Activated CD4-positive, alpha-beta T cell treated with anti-CD3 and anti-CD28 coated beads, Interleukin-2, amount 10 ng/mL, durations not matched to agents 24 days and 14 days (primary cell): ENCODE results near the gene TCEA2. TPM values are rescaled to one million over a fixed set of nuclear protein-coding genes. Genes with fewer than 3 reads are reported as not detected.
"Not testable (repeated sequence)": the region's sequence is repeated elsewhere in the genome, so short reads cannot be mapped to it uniquely, and the experiment has no call there.

Experiments used
- DNase-seq: peaks from one replicate; pipeline ENCODE4 v3.0.0; 2022
- H3K27ac Mint-ChIP-seq: one replicate; pipeline ENCODE4 v1.8.0; 2022; ENCODE audit warnings: mild to moderate bottlenecking, mixed read lengths
- H3K27me3 Mint-ChIP-seq: one replicate; pipeline ENCODE4 v1.8.0; 2022; ENCODE audit warnings: mixed read lengths
- H3K36me3 Mint-ChIP-seq: one replicate; pipeline ENCODE4 v1.8.0; 2022; ENCODE audit warnings: low read depth, mild to moderate bottlenecking, mixed read lengths
- H3K4me1 Mint-ChIP-seq: one replicate; pipeline ENCODE4 v1.8.0; 2021; ENCODE audit warnings: mixed read lengths
- H3K4me3 Mint-ChIP-seq: one replicate; pipeline ENCODE4 v1.8.0; 2022; ENCODE audit warnings: mild to moderate bottlenecking, moderate library complexity, mixed read lengths
- H3K9me3 Mint-ChIP-seq: one replicate; pipeline ENCODE4 v1.8.0; 2021; ENCODE audit warnings: mixed read lengths
- intact Hi-C: fragments of 100-400 bp; cut with micrococcal nuclease; formaldehyde crosslinking; loops from one replicate; pipeline ENCODE4 v1.15.1; 2023
- total RNA-seq: library from RNA; stranded (reverse); gene quantifications from 2 replicates; pipeline ENCODE4 v1.2.3, GENCODE V29; 2022

The TCEA2 gene
- total RNA-seq, 1 donor from 2014 or later, result 35.4 TPM

DNA sequence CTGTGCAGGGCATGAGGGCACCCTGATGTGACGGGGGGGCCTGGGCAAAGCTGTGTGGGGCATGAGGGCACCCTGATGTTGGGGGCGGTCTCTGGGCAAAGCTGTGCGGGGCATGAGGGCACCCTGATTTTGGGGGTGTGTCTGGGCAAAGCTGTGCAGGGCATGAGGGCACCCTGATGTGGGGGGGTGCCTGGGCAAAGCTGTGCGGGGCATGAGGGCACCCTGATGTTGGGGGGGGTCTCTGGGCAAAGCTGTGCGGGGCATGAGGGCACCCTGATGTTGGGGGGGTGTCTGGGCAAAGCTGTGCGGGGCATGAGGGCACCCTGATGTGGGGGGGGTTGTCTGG is 54.4 kb downstream of the TCEA2 start:
- intact Hi-C loops, H3K27ac Mint-ChIP-seq, H3K4me3 Mint-ChIP-seq, H3K36me3 Mint-ChIP-seq, H3K27me3 Mint-ChIP-seq, H3K4me1 Mint-ChIP-seq, H3K9me3 Mint-ChIP-seq, DNase-seq: not testable (repeated sequence)

DNA sequence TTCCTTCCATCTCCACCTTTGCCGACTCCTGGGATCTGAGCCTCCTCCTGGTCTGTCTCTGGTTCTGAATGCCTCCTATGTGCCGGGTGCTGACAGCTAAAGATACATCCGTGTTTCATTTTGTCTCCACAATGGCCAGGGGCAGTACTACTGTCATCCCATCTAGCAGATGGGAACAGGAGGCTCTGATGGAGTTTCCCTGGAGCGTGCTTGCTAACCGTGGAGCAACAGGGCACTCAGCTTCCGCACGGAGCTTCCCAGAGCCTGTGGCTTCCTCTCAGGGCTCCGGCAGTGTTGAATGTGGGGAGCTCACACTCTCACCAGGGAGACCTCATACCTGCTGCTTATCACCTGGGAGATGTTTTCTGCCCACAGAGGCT is 56.3 kb downstream of the TCEA2 start:
- DNase-seq, result peak; percentile 56
- no peak overlapping the region for H3K4me3 Mint-ChIP-seq
- peaks cover 9% of the 10 kb centered on the region for H3K4me1 Mint-ChIP-seq
- no peak overlapping the region for H3K27ac Mint-ChIP-seq
- no peaks in the 10 kb centered on the region for H3K9me3 Mint-ChIP-seq
- peaks cover 11% of the 10 kb centered on the region for H3K27me3 Mint-ChIP-seq
- H3K36me3 Mint-ChIP-seq, result no peaks in the 10 kb centered on the region
- intact Hi-C loops, result no loop called here

DNA sequence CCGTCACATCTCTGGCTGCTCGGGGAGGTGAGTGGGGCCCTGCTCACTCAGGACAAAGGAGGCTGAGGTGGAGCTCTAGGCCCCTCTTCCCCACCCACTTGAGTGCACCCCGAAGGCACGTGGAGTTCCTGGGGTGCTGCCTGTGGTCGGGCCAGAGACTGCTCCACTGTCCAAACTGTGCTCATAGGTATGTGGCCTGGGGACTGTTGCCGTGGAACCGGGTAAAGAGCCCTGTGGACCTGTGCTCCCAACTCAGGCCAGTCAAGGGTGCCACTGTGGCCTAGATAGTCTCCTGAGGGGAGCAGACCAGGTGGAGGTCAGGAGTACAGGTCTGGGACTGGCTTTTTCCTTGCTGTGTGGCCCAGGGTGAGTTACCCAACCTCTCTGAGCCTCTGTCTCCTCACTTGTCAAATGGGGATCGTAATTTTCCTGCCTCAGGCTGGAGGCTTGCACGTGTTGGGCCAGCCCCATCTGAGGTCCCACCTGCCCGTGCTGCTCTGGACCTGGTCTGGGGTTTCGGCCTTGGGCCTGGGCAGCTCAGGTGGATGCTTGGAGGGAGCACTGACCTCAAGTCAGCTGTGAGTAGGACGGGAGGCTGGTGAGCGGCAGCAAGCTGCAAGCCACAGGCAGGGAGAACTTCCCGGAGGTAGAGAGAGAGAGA is 56.8 kb downstream of the TCEA2 start:
- Mint-ChIP-seq H3K27me3 (peaks cover 14% of the 10 kb centered on the region), H3K9me3 (no peaks in the 10 kb centered on the region), H3K27ac (peak overlapping the region; percentile 80), H3K36me3 (no peaks in the 10 kb centered on the region), H3K4me1 (peaks cover 9% of the 10 kb centered on the region), H3K4me3 (peak overlapping the region; percentile 77)
- no peak for DNase-seq
- intact Hi-C loops, result loop anchor here (1.0 to 5.0 kb wide), 4 partner anchors 37 to 218 kb away; partner anchors contain the start of gene PRPF6

DNA sequence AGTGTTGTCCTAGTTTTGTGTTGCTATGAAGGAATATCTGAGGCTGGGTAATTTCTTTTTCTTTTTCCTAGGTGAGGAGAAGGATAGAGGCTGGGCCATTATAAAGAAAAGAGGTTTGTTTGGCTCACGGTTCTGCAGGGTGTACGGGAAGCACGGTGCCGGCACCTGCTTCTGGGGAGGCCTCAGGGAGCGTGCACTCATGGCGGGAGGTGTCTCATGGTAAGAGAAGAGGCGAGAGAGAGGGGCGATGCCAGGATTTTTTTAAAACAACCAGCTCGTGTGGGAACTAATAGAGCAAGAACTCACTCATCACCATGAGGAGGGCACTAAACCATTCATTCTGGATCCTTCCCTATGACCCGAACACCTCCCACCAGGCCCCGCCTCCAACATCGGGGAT is 58.6 kb downstream of the TCEA2 start:
- no peaks in the 10 kb centered on the region for H3K9me3 Mint-ChIP-seq
- H3K27ac Mint-ChIP-seq, result no peak overlapping the region
- H3K27me3 Mint-ChIP-seq, result peaks cover 16% of the 10 kb centered on the region
- peak; percentile 50 for DNase-seq
- H3K36me3 Mint-ChIP-seq, result no peaks in the 10 kb centered on the region
- peaks cover 9% of the 10 kb centered on the region for H3K4me1 Mint-ChIP-seq
- intact Hi-C loops, result loop anchor here (5.0 kb wide), 2 partner anchors 139 to 219 kb away; partner anchors contain the start of gene PRPF6
- no peak overlapping the region for H3K4me3 Mint-ChIP-seq

Other genes with a start within 250 kb of the TCEA2 start
- gene ZBTB46, start 231.9 kb upstream of the TCEA2 start, total RNA-seq, result 0.84 and 1.0 TPM in 2 replicates
- 0.19 TPM in 1 of 2 replicates, not detected in the other for gene ABHD16B, start 201.7 kb upstream of the TCEA2 start, total RNA-seq
- gene TPD52L2, start 197.9 kb upstream of the TCEA2 start, total RNA-seq, result 75.9 and 78.8 TPM in 2 replicates
- 42.3 and 43.1 TPM in 2 replicates for gene DNAJC5, start 168.1 kb upstream of the TCEA2 start, total RNA-seq
- 48.1 and 49.5 TPM in 2 replicates for gene UCKL1, start 106.8 kb upstream of the TCEA2 start, total RNA-seq
- gene ZNF512B, start 93.3 kb upstream of the TCEA2 start, total RNA-seq, result 26.0 and 26.9 TPM in 2 replicates
- 34.4 and 37.5 TPM in 2 replicates for gene SAMD10, start 83.6 kb upstream of the TCEA2 start, total RNA-seq
- gene PRPF6, start 82.1 kb upstream of the TCEA2 start, total RNA-seq, result 79.5 and 81.3 TPM in 2 replicates
- 5.5 and 6.8 TPM in 2 replicates for gene C20orf204, start 27.0 kb upstream of the TCEA2 start, total RNA-seq
- 0.84 and 0.92 TPM in 2 replicates for gene SOX18, start 13.6 kb upstream of the TCEA2 start, total RNA-seq
- gene RGS19, start 16.3 kb downstream of the TCEA2 start, total RNA-seq, result 50.0 TPM in 2 replicates
- gene OPRL1, start 16.9 kb downstream of the TCEA2 start, total RNA-seq, result 0.23 and 0.28 TPM in 2 replicates
- 0.23 TPM in 1 of 2 replicates, not detected in the other for gene LKAAEAR1, start 21.2 kb downstream of the TCEA2 start, total RNA-seq
- gene NPBWR2, start 44.4 kb downstream of the TCEA2 start, total RNA-seq, result not detected in 2 replicates
- not detected in 2 replicates for gene MYT1, start 101.3 kb downstream of the TCEA2 start, total RNA-seq
- 34.6 TPM in 2 replicates for gene PCMTD2, start 192.6 kb downstream of the TCEA2 start, total RNA-seq